Measurements from ENCODE around the gene PCED1B. TPM values are rescaled to one million over a fixed set of nuclear protein-coding genes. Genes with fewer than 3 reads are reported as not detected.

PCED1B gene
- total and polyA plus RNA-seq, 2 experiments from 2014 or later, result 5.1 to 6.6 TPM

DNA sequence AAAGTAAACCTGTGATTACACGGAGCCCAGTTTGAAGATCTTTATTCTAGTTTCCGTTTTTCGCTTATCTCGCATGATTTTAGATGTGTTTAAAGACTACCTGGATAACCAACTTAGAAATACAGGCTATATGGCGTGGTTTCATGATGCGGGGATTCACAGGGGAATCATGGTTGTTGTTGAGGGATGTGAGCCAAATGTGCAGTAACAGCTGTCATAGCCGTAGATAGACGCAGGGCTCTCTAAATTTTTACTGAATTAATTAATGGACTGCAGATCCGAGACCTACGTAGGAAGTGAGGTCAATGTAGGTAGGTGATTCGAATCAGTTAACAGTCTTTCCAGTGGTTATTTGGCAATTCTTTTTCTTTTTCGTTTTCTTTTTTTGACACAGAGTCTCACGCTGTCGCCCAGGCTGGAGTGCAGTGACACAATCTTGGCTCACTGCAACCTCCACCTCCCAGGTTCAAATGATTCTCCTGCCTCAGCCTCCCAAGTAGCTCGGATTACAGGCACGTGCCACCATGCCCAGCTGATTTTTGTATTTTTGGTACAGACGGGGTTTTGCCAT, 145.2 kb downstream of the PCED1B start:
- Mint-ChIP-seq H3K27ac (peak overlapping the region; percentile 96), H3K36me3 (ENCODE audit: low read depth) (no peaks in the 10 kb centered on the region), H3K4me3 (peak overlapping the region; percentile 73), H3K27me3 (ENCODE audit: insufficient read depth, low read depth, poor library complexity) (peaks cover 8% of the 10 kb centered on the region), H3K9me3 (no peaks in the 10 kb centered on the region), H3K4me1 (peaks cover 55% of the 10 kb centered on the region)
- Histone ChIP-seq H2AFZ (no peak overlapping the region), H3K27ac (ENCODE audit: low read depth) (peak overlapping the region; percentile 96), H3K4me2 (peak overlapping the region; percentile 59), H3K36me3 (ENCODE audit: insufficient read depth) (no peaks in the 10 kb centered on the region), H3K9me2 (ENCODE audit: insufficient read depth) (no peaks in the 10 kb centered on the region), H4K20me1 (replicated peaks; ENCODE audit: insufficient read depth) (no peaks in the 10 kb centered on the region), H3K4me3 (peak overlapping the region; percentile 34; the same call in 1 of the 2 replicates), H3F3A (replicated peaks; ENCODE audit: low read depth) (peaks cover 5% of the 10 kb centered on the region; the same call in 1 of the 2 replicates), H3K79me2 (replicated peaks; ENCODE audit: insufficient read depth) (no peaks in the 10 kb centered on the region), H3K27me3 (ENCODE audit: insufficient read depth) (no peaks in the 10 kb centered on the region), H3K4me1 (ENCODE audit: insufficient read depth) (peaks cover 51% of the 10 kb centered on the region)
- ATAC-seq (no peak), DNase-seq (ENCODE audit: low spot score) (no peak)
- TF ChIP-seq ZNF331 (CRISPR knock-in tag; IDR thresholded peaks at IDR 0.05; ENCODE audit: low read depth) (no peak), EZH2 (IDR thresholded peaks at IDR 0.05; ENCODE audit: low read depth, unreplicated experiment) (no peak), ZNF114 (CRISPR knock-in tag; IDR thresholded peaks at IDR 0.05) (no peak), NANOG (IDR thresholded peaks at IDR 0.05; ENCODE audit: borderline replicate concordance) (no peak), EZH2phosphoT487 (IDR thresholded peaks at IDR 0.05; ENCODE audit: unreplicated experiment) (no peak), JUNB (IDR thresholded peaks at IDR 0.05; ENCODE audit: unreplicated experiment) (no peak)
- TF ChIP-seq, protein P1, sequence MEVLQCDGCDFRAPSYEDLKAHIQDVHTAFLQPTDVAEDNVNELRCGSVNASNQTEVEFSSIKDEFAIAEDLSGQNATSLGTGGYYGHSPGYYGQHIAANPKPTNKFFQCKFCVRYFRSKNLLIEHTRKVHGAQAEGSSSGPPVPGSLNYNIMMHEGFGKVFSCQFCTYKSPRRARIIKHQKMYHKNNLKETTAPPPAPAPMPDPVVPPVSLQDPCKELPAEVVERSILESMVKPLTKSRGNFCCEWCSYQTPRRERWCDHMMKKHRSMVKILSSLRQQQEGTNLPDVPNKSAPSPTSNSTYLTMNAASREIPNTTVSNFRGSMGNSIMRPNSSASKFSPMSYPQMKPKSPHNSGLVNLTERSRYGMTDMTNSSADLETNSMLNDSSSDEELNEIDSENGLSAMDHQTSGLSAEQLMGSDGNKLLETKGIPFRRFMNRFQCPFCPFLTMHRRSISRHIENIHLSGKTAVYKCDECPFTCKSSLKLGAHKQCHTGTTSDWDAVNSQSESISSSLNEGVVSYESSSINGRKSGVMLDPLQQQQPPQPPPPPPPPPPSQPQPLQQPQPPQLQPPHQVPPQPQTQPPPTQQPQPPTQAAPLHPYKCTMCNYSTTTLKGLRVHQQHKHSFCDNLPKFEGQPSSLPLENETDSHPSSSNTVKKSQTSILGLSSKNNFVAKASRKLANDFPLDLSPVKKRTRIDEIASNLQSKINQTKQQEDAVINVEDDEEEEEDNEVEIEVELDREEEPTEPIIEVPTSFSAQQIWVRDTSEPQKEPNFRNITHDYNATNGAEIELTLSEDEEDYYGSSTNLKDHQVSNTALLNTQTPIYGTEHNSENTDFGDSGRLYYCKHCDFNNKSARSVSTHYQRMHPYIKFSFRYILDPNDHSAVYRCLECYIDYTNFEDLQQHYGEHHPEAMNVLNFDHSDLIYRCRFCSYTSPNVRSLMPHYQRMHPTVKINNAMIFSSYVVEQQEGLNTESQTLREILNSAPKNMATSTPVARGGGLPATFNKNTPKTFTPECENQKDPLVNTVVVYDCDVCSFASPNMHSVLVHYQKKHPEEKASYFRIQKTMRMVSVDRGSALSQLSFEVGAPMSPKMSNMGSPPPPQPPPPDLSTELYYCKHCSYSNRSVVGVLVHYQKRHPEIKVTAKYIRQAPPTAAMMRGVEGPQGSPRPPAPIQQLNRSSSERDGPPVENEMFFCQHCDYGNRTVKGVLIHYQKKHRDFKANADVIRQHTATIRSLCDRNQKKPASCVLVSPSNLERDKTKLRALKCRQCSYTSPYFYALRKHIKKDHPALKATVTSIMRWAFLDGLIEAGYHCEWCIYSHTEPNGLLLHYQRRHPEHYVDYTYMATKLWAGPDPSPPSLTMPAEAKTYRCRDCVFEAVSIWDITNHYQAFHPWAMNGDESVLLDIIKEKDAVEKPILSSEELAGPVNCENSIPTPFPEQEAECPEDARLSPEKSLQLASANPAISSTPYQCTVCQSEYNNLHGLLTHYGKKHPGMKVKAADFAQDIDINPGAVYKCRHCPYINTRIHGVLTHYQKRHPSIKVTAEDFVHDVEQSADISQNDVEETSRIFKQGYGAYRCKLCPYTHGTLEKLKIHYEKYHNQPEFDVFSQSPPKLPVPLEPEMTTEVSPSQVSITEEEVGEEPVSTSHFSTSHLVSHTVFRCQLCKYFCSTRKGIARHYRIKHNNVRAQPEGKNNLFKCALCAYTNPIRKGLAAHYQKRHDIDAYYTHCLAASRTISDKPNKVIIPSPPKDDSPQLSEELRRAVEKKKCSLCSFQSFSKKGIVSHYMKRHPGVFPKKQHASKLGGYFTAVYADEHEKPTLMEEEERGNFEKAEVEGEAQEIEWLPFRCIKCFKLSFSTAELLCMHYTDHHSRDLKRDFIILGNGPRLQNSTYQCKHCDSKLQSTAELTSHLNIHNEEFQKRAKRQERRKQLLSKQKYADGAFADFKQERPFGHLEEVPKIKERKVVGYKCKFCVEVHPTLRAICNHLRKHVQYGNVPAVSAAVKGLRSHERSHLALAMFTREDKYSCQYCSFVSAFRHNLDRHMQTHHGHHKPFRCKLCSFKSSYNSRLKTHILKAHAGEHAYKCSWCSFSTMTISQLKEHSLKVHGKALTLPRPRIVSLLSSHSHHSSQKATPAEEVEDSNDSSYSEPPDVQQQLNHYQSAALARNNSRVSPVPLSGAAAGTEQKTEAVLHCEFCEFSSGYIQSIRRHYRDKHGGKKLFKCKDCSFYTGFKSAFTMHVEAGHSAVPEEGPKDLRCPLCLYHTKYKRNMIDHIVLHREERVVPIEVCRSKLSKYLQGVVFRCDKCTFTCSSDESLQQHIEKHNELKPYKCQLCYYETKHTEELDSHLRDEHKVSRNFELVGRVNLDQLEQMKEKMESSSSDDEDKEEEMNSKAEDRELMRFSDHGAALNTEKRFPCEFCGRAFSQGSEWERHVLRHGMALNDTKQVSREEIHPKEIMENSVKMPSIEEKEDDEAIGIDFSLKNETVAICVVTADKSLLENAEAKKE (CRISPR knock-in tag; IDR thresholded peaks at IDR 0.05), result no peak

Measured in GM23338 (cell line).